ENCODE results near the gene GBF1. TPM values are rescaled to one million over a fixed set of nuclear protein-coding genes. Genes with fewer than 3 reads are reported as not detected.

Gene GBF1
- total RNA-seq, 1 experiment from 2014 or later, result 23.7 TPM

DNA sequence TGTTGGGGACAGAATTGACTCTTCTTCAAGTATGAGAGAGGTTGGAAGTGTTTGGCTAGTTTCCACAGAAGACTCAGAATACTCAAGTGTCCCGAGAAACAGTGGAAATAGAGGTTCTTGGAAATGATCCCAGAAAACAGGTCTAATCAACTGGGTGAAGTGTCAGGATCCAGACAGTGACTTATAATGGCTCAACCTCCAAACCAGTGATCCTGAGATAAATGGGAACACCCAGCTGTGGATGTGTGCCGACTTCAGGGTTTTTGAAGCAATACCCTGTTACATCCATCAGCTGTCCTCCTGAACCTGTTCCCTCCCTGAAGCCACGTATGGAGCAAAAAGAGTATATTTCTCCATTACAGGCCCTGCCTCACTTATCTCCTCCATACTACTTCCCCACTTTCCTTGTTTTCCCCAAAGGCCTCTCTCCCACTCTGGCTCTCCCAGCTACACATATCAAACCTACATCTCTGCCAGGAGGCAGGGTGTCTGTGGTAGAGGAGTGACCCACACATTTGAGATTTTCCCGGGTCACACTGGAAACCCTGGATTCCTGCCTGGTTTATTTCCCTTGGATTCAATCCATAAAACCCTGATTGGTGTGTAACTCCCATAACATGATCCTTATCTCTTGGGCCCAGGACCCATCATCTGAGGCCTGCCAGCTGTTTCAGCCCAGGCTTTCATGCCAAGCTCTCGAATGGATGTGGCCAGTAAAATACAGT is 36.9 kb upstream of the GBF1 start:
- Histone ChIP-seq H4K91ac (ENCODE audit: insufficient read length, low read depth, low read length) (no peak overlapping the region), H3K23me2 (ENCODE audit: insufficient read length, low read depth, low read length, poor library complexity, severe bottlenecking) (no peaks in the 10 kb centered on the region), H3K23ac (ENCODE audit: insufficient read length, low read depth, low read length) (no peak overlapping the region), H2AK5ac (ENCODE audit: insufficient read length, low read length) (no peak overlapping the region), H3K79me1 (ENCODE audit: insufficient read depth, low read depth, low read length, poor library complexity, severe bottlenecking) (no peaks in the 10 kb centered on the region), H3K27ac (ENCODE audit: insufficient read length, low read depth, low read length) (no peak overlapping the region), H3K4me1 (ENCODE audit: insufficient read depth, low read length) (no peaks in the 10 kb centered on the region), H2BK5ac (ENCODE audit: insufficient read length, low read length) (no peak overlapping the region), H3K14ac (ENCODE audit: insufficient read depth, low read length) (no peak overlapping the region), H3K79me2 (ENCODE audit: insufficient read depth, low read length) (no peaks in the 10 kb centered on the region), H2AFZ (ENCODE audit: low read length) (no peak overlapping the region), H3T11ph (ENCODE audit: low read length) (no peak overlapping the region), H3K56ac (ENCODE audit: insufficient read length, low read depth, low read length) (no peak overlapping the region), H4K5ac (ENCODE audit: insufficient read length, low read depth, low read length) (no peak overlapping the region), H3K18ac (ENCODE audit: insufficient read length, low read depth, low read length) (no peak overlapping the region), H3K9me3 (ENCODE audit: control insufficient read depth, low read depth, low read length) (peaks cover 11% of the 10 kb centered on the region), H2BK120ac (ENCODE audit: low read depth, low read length, poor library complexity, severe bottlenecking) (no peak overlapping the region), H2BK15ac (ENCODE audit: low read depth, low read length) (no peak overlapping the region), H3K9ac (ENCODE audit: extremely low read depth, insufficient read length, low read length) (no peak overlapping the region), H4K20me1 (ENCODE audit: control insufficient read depth, insufficient read depth, insufficient read length) (no peaks in the 10 kb centered on the region), H2BK20ac (ENCODE audit: low read depth, low read length, poor library complexity, severe bottlenecking) (no peak overlapping the region), H3K4me2 (ENCODE audit: insufficient read depth, insufficient read length, low read length) (no peak overlapping the region), H2BK12ac (ENCODE audit: insufficient read length, low read depth, low read length) (no peak overlapping the region), H3K4ac (ENCODE audit: low read depth, low read length) (no peak overlapping the region), H3K27me3 (ENCODE audit: insufficient read depth, low read length) (no peaks in the 10 kb centered on the region), H4K8ac (replicated peaks; ENCODE audit: insufficient read length, low read depth, low read length) (no peak overlapping the region)
- H3K27ac Mint-ChIP-seq, result no peak overlapping the region; a peak in 1 of 7 replicates
- H3K36me3 Mint-ChIP-seq (ENCODE audit: insufficient read depth in 1 of 3, low read depth in 3 of 3), result no peaks in the 10 kb centered on the region
- no CpG with 5 or more reads among the region's 5 CpGs for WGBS (ENCODE audit: extremely low coverage, insufficient read length, low lambda C conversion rate)
- no peaks in the 10 kb centered on the region for H3K4me1 Mint-ChIP-seq
- peaks cover 5 to 11% of the 10 kb centered on the region in 2 experiments for H3K9me3 Mint-ChIP-seq
- TF ChIP-seq, protein P1, sequence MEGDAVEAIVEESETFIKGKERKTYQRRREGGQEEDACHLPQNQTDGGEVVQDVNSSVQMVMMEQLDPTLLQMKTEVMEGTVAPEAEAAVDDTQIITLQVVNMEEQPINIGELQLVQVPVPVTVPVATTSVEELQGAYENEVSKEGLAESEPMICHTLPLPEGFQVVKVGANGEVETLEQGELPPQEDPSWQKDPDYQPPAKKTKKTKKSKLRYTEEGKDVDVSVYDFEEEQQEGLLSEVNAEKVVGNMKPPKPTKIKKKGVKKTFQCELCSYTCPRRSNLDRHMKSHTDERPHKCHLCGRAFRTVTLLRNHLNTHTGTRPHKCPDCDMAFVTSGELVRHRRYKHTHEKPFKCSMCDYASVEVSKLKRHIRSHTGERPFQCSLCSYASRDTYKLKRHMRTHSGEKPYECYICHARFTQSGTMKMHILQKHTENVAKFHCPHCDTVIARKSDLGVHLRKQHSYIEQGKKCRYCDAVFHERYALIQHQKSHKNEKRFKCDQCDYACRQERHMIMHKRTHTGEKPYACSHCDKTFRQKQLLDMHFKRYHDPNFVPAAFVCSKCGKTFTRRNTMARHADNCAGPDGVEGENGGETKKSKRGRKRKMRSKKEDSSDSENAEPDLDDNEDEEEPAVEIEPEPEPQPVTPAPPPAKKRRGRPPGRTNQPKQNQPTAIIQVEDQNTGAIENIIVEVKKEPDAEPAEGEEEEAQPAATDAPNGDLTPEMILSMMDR (conservative IDR thresholded peaks at IDR 0.05), result no peak
- peaks cover 27% of the 10 kb centered on the region for H3K27me3 Mint-ChIP-seq (ENCODE audit: low read depth)
- H3K4me3 Mint-ChIP-seq, result no peak overlapping the region
- DNase-seq, result no peak
